H1 (cell line): ENCODE data around the gene SNTG2. TPM values are rescaled to one million over a fixed set of nuclear protein-coding genes. Genes with fewer than 3 reads are reported as not detected.

Experiments used
- GTF2F1 ChIP-seq: IDR thresholded peaks from 2 replicates; pipeline ENCODE4 v1.6.1; 2012; ENCODE audit warnings: low read depth, low read length, improper control_type of control experiment, borderline replicate concordance
- JUND ChIP-seq: IDR thresholded peaks from 2 replicates; pipeline ENCODE4 v1.6.1; 2011; ENCODE audit warnings: mild to moderate bottlenecking, improper control_type of control experiment, low read length
- SP2 ChIP-seq: IDR thresholded peaks from 2 replicates; pipeline ENCODE4 v1.6.1; 2012; ENCODE audit warnings: mild to moderate bottlenecking, low read length, inconsistent platforms
- TCF12 ChIP-seq: IDR thresholded peaks from 2 replicates; pipeline ENCODE4 v1.6.1; 2011; ENCODE audit warnings: low read depth, mild to moderate bottlenecking, low read length
- TEAD4 ChIP-seq: IDR thresholded peaks from 2 replicates; pipeline ENCODE4 v1.6.1; 2012; ENCODE audit warnings: low read depth, low read length, inconsistent platforms, mixed read lengths
- polyA plus RNA-seq, 7 experiments: library from polyadenylated mRNA; depleted of rRNA in 3 of 7; stranded (reverse) in 5 of 7; unstranded in 2 of 7; fragments of >200 nt in 5 of 7; fragments of 200-250 nt in 2 of 7; gene quantifications; 1 replicate in 5 of 7; 2 replicates in 1 of 7; 4 replicates in 1 of 7; pipeline versions ENCODE4 v1.2.1 to v1.2.3, GENCODE V29; 2011 to 2013; ENCODE audit warnings: missing spikeins in 2 of 7, mixed read lengths in 2 of 7
- total RNA-seq: library from RNA; stranded (reverse); fragmentation: NEBNext Ultra II Directional; extraction: Animal tissue kit (Norgen Biotek cat#: 25700); gene quantifications from 2 replicates; pipeline ENCODE4 v1.2.1, GENCODE V29; 2021
- TF ChIP-seq, protein P1 (sequence below): IDR thresholded peaks from 2 replicates; pipeline ENCODE4 v1.6.1; 2012; ENCODE audit warnings: low read length, inconsistent platforms

The SNTG2 gene
- total and polyA plus RNA-seq, 2 of the 8 experiments (the other 6 are each of a cell fraction or from before 2014, with no cell fraction given): 6.6 to 18.1 TPM

DNA sequence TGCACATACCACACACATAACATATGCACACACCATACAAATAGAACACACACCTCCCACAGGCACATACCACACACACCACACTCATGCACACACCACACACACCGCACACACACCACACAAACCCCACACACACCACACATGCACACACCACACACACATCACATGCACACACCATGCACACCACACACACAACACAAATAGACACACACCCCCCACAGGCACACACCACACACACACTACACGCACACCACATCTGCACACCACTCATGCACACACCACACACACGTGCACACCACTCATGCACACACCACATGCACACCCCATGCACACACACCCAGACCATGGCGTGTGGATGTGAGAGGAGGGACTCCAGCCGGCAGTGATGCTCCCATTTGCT lies 300.9 kb downstream of the SNTG2 start (continued):
- TF ChIP-seq TEAD4 (no peak), JUND (no peak), SP2 (no peak), TCF12 (no peak), GTF2F1 (no peak)
- TF ChIP-seq, protein P1, sequence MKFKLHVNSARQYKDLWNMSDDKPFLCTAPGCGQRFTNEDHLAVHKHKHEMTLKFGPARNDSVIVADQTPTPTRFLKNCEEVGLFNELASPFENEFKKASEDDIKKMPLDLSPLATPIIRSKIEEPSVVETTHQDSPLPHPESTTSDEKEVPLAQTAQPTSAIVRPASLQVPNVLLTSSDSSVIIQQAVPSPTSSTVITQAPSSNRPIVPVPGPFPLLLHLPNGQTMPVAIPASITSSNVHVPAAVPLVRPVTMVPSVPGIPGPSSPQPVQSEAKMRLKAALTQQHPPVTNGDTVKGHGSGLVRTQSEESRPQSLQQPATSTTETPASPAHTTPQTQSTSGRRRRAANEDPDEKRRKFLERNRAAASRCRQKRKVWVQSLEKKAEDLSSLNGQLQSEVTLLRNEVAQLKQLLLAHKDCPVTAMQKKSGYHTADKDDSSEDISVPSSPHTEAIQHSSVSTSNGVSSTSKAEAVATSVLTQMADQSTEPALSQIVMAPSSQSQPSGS: no peak
